HG03103 (cell line): Measurements from ENCODE around the gene JARID2.

Source experiments
- ATAC-seq: cut with Tn5 transposase; IDR thresholded peaks from one replicate; pipeline ENCODE4 v1.9.1; 2021; ENCODE audit warnings: low read depth; ENCODE audit not compliant: unreplicated experiment

Gene JARID2

GRCh38 chr6:15510536-15511247, 264.8 kb downstream of the JARID2 start:
- ATAC-seq = no peak

GRCh38 chr6:15511248-15512125, 265.6 kb downstream of the JARID2 start:
- no peak for ATAC-seq

DNA sequence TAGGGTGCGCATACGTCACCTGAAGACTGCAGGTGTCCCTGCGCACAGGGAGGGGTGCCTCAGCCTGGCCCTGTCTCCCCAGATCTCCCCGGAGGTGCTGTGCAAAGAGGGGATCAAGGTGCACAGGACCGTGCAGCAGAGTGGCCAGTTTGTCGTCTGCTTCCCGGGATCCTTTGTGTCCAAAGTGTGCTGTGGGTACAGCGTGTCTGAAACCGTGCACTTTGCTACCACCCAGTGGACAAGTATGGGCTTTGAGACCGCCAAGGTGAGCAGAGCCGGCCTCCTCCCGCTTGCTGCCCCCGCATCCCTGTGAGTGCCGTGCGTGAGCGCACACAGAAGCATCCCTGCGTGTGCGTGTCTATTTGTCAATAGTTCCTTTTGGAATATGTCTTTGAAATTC, 266.3 kb downstream of the JARID2 start:
- ATAC-seq = no peak

GRCh38 chr6:15512721-15513120, 266.9 kb downstream of the JARID2 start:
- ATAC-seq = no peak

DNA sequence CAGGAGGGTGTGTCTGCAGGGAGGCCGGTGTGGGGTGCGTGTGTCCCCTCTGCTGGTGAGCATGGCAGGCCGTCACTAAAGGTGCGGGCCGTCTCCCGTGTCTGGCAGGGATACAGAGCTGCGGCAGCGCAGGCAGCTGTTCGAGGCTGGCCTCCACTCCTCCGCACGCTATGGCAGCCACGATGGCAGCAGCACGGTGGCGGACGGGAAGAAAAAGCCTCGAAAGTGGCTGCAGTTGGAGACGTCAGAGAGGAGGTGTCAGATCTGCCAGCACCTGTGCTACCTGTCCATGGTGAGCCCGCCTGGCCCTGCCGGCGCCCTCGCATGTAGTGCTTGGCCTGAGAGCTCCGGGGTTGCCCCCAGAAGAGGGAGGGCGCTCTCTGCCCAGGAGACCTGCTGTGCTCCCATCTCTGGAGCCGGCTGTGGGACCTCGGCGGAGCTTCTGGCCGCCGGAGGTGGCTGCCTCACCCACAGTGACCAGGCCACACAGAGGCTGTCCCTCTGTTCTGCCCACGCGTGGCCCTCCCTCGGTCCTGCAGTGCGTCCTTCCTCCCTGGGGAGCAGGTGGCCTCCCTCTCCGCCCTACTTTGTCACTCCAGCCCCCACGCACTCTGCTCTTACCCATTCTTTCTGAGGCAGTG, 267.4 kb downstream of the JARID2 start:
- no peak for ATAC-seq

DNA sequence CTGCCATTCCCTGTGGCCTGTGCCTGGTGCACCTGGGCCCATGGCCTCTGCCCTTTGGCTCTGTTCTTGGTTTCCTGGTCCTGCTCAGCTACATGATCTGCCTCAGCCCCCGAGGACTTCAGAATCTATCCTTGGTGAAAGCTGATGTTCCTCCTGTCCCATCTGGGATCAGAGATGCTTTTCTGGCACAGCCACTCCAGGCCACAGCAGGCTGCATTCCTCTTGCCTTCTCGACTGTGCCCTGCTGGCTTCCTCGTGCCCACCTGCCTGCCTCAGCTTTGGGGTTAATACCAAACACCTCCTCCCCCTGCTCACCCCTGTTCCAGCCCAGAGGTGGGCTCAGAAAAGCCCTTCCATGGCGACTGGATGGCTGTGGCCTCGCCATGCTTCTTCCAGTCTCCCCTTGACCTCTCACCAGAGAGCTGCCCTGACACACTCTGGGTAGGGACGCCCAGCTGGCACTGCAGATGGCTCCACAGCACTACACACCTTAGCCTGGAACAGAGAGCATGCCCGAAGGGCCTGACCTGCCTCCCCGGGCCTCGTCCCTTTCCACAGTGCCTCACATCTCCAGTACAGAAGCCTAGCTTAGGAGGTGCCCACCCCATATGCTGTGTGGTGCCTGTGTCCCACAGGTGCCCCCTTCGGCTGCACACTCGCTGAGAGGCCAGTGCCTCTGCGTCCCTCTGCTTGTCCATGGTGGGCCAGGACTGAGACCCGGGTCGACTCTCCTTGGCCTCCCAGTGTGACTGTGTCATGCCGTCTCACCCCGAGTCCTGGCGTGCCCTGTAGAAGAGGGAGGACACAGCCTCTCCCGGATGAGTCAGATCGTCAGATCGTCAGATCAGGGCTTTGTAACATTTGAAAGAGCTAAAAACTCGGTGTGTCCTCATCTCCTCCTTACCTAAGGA, 268.2 kb downstream of the JARID2 start:
- no peak for ATAC-seq

DNA sequence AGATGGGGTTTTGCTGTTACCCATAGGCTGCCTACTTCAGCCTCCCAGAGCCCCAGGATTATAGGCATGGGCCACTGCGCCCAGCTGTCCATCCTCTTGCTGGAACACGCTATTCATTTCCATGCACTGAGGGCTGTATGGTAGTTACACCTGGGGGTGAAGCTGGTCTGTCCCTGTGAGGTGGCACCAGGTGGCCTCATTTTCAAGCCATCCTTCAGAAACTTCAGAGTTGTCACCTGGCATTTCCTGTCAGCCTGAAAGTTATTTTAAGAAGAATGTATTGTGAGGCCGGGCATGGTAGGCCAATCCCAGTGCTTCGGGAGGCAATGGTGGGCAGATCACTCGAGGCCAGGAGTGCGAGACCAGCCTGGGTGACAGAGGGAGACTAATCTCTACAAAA, 269.4 kb downstream of the JARID2 start:
- ATAC-seq = no peak

DNA sequence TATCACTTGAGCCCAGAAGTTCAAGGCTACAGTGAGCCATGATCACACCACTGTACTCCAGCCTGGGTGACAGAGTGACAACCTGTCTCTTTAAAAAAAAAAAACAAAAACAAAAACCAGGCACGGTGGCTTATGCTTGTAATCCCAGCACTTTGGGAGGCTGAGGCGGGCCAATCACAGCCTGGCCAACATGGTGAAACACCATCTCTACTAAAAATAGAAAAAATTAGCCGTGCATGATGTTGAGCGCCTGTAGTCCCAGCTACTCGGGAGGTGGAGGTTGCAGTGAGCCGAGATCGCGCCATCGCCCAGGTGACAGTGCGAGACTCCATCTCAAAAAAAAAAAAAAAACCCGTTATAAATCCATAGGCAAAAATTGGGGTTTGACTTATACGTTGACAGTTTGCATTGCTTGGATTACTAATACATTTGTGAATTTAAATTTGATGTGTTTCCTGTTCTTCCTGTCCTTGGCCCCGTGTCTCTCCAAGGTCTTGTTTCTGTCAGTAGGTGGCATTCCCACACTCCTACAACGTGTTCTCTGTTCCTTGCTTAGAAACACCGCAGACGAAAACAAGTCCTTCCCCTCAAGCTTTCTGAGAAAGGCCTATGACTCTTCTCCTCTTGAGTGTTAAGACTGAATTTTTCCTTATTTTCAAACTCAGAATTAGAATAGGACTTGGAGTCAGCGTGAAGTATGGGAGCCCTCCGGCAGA, 269.9 kb downstream of the JARID2 start:
- no peak for ATAC-seq

- ATAC-seq = no peak
Measured at GRCh38 chr6:15516378-15516777, 270.5 kb downstream of the JARID2 start.

GRCh38 chr6:15516923-15517560, 271.2 kb downstream of the JARID2 start:
- ATAC-seq = no peak

DNA sequence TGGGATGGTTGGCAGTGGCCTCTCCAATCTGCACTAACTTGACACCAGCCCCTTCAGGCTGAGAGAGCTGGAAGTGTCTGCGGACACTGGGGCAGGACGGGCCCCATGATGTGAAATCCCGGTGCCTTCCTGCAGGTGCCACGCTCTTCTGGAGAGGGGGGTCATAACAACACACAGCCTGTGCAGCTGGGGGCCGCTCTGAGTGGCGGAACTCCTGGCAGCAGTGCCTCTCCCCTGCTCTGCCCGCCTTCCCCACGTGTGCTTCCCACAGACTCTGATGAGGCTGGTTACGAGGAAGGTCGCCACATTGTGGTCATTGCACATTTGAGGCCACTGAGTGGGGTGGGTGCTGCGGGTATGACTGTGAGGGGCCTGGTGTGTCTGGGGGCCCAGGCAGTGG, 271.7 kb downstream of the JARID2 start:
- no peak for ATAC-seq

DNA sequence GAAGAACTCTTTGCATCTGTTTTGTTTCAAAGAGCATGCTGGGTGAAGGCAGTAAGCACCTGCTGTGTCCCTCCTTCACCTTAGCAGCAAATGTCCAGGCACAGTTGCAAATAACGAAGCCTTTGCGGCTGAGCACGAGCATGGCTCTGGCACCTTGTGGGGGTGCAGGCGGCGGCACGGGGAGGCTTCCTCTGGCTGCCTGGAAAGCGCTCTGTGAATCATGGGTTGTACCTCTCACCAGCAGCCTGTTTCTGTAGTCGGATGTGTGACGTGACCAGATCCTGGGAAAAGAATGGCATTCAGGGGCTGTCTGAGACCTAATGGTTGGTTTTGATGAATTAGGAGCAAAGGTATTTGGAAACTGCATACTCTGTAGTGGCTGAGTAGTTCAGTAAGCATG, 272.2 kb downstream of the JARID2 start:
- no peak for ATAC-seq

DNA sequence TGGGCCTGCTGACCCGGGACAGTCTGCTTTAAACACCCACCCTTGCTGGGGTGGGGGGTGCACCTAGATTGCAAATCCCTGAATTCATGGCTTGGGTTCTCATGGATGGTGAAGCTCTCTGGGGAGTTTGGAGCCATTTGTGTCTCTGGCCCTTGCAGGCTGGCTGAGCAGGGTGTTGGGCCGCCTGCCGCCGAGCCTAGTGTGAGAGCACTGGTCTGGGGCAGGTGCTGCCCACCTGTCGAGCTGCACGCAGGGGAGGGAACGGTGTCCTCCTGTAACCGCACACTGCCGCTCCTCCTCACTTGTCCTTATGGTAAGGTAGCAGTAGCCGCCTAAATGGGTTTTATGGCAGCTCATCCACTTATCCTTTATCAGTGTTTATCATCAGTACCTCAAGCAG, 273.0 kb downstream of the JARID2 start:
- ATAC-seq = no peak

DNA sequence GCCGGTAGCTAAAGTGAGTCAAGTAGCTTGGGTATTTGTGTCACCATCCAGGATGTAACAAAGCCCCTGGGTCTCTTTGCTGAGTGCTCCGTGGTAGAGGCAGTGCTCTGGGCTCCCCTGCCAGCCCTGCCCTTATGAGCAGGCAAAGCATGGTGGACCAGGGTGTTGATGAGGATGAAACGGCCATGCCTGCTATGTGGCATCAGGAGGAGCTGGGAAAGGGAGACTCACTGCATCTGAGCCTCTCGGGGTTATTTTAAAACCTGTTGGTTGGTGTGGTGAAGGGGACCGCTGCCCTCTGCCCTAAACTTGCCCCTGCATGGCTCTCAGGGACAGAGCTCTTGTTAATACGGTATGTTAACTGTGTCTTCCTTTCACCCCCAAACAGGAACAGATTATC, 273.8 kb downstream of the JARID2 start:
- ATAC-seq = no peak

DNA sequence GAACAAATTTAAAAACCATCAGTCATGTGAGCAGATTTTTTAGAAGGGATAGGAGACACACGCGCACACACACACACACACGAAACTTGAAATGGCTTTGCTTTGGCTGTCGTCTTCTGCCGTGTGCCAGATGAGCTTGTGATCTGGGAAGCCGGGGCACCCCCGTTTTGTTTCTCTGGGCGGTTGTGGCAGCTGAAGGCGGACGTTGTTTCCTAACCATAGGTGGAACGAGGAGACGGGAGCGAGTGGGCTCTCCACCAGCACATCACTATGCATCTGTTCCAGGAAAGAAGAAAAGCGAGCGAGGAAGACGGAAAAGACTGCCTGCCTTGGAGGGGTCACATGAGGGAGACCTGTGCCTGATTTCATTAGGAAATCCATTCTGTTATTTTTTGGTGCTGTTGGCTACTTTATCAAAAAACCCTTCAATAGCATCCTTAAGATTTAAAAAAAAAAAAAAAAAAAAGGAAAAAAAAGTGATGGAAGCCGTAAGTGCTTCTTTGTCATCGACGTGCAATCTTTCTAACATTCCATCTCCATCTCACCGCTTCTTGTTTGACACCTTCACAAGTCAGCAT, 274.8 kb downstream of the JARID2 start:
- ATAC-seq = no peak

DNA sequence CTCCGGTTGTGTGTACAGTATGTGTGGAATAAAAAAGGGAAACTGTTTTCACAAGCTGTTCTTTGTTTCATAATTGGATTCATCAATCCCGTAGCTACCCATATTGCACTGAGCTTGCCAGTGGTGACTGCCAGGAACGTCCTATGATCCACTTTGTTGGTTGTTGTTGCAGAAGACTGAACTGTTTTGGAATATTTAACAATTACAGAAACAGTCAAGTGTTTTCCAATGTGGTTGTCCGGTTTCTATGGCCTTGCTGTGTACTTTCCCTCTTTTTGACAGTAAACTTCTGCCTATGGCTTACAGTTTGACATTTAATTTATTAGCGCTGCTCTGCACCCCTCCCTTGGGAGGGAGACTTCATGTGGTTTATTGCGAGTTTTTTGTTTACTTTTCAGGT, 275.7 kb downstream of the JARID2 start:
- no peak for ATAC-seq

DNA sequence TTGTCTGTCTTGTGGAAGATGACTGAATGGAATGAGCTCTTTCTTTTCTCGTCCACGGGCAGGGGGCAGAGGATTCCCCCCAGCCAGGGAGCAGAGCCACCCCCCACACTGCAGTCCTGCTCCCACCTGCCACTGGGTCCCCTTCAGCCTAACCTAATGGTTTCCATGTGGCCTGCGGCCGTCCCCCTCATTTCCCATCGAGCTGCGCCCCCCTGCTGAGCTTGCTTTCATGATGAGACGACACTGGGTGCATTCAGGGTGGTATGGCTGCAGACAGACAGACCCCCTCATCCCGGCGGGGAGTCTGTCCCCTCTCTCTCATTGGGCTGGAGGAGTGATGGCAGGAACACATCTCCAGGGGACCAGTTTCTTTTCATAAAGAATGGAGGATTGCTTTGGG, 276.2 kb downstream of the JARID2 start:
- no peak for ATAC-seq

DNA sequence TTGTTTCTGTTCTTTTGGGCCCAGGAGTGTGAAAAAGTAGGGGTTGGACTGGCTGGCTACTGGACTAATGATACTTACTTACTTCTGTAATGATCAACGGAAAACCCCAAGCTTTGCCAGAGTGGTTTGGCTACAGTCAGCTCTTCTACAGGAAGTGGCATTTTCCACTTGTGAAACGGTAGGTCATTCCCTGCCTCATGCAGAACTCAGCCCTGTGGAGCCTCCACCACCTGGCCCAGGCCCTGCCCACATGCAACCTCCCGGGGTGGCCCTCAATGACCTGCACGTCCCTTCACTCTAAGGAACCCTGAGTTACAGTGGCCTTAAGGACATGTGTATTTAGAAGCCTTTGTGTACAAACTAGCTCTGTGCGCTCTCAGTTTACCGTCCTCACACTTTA, 276.6 kb downstream of the JARID2 start:
- ATAC-seq = no peak
